IPS-18c (cell line): ENCODE measurements around the gene CDK8.

Experiments
- H3K4me3 ChIP-seq: 2 replicates; pipeline ENCODE4 v1.7.0; 2013; ENCODE audit warnings: low read depth, mild to moderate bottlenecking, low read length, moderate library complexity; ENCODE audit not compliant: insufficient read depth
- H3K9me3 ChIP-seq: one replicate; pipeline ENCODE4 v1.6.1; 2013; ENCODE audit warnings: mild to moderate bottlenecking, low read length, moderate library complexity; ENCODE audit not compliant: control insufficient read depth, insufficient read depth

The CDK8 gene

DNA sequence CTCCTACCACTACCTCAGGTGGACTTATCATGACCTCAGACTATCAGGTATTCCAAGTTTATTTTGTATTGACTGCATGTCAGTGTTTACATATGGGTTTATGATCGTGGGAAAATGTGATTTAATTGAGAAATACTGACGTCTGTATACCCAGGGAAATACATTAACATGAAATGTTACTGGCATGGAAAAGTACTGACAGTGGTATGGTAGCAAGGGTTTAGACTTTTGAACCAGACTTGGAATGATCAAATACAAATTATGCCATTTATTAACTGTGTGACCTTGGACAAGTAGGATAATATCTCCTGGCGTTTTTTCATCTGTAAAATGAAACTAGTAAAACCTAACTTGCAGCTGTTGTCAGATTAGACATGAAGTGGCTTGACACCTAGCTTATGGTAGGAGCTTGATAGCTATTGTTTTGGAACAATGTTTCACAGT, 147.7 kb downstream of the CDK8 start:
- no peak overlapping the region for H3K4me3 ChIP-seq
- no peaks in the 10 kb centered on the region for H3K9me3 ChIP-seq

DNA sequence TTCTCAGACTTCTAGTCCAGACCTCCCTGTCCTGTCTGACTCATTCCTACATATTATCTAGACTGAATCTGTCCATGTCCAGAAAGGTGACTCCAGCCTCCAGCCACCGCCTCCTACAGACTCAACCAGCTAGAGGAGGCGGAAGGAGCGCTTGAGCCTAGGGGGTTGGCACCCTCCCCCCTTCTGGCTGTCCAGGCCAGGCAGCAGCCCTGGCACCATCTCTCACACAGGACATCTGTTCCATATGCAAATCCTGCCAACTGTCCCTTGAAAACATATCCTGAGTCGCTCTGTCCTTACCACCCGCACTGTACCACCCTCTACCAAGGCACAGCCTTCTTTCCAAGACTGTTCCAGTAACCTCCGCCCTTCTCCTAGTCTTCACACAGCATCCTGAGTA, 152.9 kb downstream of the CDK8 start:
- Histone ChIP-seq H3K9me3 (no peaks in the 10 kb centered on the region), H3K4me3 (no peak overlapping the region)

DNA sequence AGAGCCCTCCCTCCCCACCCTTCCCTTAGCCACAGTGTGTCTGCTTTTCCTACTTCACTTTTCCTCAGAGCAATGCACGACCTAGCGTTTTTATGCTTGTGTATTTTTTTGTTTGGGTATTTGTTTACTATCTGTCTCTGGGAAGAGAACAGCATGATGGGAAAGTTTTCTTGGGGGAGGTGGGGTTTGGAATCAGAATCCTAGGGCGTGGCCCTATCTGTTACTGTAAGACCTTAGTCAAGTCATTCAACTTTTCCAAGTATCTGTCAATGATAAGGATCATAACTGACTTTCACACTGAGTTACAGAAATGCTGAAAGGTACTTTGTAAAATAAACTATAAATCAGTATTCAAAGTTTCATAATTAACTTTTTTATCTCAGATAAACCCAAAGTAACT, 157.3 kb downstream of the CDK8 start:
- Histone ChIP-seq H3K4me3 (no peak overlapping the region), H3K9me3 (no peaks in the 10 kb centered on the region)

DNA sequence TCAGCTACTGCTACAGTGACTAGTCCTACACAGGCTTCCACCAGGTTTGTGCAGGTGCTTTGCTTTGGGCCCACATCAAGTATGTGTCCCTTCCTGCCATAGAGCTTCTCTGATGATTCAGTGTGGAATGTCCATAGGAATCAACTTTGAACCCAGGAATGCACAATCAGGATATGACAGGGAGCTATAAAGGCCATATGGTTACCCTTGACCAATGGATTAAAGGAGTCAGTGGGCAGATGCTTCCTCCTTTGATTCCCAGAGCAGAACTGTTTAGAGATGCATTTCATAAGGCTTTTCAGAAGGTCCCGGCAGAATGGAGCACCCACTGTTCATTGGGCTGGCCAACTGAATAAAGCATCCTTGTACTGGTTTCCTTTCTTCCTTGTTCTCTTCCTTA, 158.3 kb downstream of the CDK8 start:
- Histone ChIP-seq H3K9me3 (no peaks in the 10 kb centered on the region), H3K4me3 (no peak overlapping the region)

DNA sequence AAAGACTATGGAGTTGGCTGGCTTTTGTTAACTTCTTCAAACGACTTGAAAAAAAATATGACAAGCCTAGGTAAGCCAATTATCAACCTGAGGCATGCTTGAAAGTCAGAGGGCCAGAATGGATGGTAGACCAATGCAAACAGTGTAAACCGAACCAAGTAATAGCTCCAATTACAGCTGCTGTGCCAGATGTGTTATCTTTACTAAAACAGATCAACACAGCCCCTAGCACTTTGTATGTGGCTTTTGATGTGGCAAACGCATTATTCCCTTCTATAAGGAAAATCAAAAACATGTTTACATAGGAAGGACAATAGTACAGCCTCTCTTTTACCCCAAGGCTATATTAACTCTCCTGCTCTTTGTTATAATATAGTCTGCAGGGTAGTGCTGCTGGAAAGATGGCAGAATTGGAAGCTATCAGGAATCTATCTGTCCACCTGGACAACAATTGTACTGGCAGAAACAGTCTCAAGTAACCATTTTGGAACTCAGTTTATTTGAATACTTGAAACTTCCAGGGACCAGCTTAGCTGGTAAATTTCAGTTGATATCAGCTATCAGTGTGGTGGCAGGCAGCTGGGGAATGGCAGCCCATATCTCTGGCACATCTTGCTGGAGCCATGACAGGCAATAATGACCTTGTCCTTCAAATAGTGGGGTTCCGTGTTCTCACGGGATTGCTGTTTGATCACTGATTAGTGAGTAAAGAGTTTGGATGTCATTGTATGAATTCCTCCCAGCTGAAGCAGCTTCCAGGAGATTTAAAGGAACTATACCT, 159.2 kb downstream of the CDK8 start:
- no peak overlapping the region for H3K4me3 ChIP-seq
- no peaks in the 10 kb centered on the region for H3K9me3 ChIP-seq

DNA sequence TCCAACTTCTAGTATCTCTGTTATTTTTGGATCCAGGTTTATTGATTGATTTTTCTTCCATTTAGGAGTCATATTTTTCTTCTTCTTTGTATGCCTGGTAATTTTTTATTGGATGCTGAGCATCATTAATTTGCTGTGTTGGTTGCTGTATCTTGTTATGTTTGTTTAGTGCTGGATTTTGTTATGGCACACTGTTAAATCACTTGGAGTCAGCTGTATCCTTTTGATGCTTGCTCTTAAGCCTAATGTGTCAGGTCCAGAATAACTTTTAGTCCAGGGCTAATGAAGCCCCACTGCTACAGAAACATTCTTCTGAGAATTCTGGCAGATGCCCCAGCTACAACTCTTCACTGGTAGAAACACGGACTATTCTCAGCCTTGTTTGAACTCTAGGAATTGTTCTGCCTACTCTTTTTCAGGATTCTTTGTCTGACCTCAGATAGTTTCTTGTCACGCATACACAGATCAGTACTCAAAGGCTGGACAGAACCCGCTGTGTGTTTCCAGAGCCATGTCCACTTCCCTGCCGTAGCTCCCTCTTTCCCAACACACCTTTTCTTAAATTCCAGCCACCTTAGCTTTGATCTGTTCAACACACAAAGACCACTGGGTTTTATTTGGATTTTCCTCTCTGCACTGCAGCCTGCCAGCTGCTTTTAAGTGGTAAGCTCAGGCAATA, 166.5 kb downstream of the CDK8 start:
- Histone ChIP-seq H3K4me3 (no peak overlapping the region), H3K9me3 (no peaks in the 10 kb centered on the region)

DNA sequence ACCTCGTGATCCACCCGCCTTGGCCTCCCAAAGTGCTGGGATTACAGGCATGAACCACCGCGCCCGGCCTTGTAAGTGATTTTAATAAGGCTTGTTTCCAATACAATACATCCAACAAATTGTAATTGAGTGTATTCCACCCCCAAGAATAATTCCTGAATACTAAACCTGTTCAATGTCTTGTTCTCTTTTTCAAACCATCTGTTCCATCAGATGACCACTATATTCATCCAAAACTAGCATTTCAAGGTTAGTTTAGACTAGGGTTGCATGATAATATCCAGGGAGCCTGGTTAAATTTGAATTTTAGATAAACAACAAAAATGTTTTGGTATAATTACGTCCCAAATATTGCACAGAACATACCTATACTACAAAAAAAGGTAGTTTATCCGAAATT, 168.1 kb downstream of the CDK8 start:
- H3K9me3 ChIP-seq = no peaks in the 10 kb centered on the region
- H3K4me3 ChIP-seq = no peak overlapping the region

DNA sequence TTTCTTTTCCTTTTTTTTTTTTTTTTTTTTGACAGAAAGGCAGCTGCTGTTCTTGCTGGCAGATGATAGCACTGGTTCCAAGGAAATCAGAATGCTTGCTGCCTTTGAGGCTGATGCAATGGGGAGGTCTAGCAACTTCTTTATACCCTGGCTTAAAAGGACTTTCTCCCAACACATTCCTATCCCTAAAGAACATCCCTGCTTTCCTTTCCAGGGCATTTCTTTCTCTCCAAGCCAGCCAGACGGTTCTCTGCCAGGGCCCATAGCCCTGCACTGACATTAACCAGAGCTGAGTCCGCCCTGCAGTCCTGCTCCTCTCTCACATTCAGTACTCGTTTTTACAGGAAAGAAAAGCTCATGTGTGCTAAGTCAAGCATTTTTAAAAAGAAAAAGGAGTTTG, 169.7 kb downstream of the CDK8 start:
- no peak overlapping the region for H3K4me3 ChIP-seq
- no peaks in the 10 kb centered on the region for H3K9me3 ChIP-seq

DNA sequence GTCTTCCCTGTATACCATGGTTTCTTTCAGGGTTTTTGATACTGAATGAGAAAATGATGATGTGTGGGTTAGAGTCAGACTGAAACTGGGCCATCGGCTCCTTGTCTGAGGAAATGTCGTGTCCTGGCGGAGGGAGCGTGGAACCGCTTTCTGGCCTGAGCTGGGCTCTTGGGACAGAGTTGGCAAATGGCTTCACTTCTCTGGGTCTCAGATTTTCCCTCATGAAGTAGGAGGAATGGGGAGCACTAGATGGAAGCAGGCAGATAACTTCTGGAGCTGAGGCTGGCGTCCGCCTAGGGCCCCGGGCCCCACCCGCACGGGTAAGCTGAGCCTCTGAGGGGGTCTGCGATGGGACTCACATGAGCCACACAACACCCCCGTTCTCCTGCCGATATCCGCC, 170.3 kb downstream of the CDK8 start:
- no peaks in the 10 kb centered on the region for H3K9me3 ChIP-seq

DNA sequence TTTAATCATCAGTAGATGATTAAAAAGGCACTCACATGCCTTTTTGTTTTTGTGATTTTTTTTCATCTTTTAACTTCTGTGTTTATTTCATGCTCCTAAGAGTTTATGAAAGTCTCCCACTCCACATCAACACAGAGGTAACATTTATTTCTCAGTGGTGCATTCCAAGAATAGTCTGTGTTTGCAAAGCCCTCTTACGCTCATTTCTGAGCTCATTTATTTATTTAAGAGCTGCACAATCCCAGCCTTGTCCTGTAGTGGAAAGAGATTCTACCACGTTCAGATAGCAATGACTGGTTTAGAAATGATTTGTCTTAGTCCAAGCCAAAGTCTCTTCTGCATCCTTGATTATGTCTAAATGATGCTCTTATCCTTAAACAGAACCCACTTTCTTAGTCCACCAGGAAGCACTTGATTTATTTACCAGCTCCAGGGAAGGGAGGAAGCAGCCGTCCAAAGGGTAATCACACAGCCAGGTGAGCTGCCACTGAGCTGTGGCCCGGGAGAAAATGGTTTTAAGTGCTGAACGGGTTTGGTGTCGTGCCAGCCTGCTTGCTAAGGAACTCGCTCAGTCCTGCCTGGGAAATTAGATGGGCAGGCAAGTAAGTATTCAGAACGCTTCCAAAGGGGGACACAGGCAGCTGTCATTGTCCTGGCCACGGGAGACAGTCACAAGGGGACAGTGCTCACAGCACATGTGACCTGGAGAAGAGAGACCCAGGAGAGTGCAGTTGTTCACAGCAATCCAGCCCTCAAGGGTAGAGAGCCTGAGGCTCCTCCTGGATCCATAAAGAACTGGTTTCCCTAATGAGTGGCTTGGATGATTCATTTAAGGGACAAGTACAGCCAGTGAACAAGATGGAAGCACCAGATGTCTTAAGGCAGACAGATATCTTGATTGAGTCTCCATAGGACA, 171.8 kb downstream of the CDK8 start:
- Histone ChIP-seq H3K9me3 (no peaks in the 10 kb centered on the region), H3K4me3 (no peak overlapping the region)

More for the DNA sequence above, 170.3 kb downstream of the CDK8 start:
- H3K4me3 ChIP-seq = no peak overlapping the region

DNA sequence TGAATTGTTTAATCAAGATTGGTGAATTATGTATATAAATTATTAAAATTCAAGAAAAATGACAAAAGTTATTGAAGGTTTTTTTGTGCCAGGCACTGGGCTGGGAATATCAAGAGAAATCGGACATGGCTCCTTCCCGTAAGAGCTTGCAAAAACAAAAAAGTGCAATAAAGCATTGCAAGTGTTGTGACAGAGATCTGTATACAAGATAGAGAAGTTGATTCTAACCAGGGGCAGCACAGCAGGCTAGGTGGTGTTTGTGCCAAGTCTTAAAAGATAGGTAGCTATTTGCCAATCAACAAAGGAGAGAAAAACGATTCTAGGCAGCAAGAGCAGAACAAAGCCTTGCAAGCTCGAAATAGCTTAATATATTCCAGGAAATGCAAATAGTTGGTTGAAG, 179.8 kb downstream of the CDK8 start:
- no peak overlapping the region for H3K4me3 ChIP-seq
- H3K9me3 ChIP-seq = peaks cover 3% of the 10 kb centered on the region

DNA sequence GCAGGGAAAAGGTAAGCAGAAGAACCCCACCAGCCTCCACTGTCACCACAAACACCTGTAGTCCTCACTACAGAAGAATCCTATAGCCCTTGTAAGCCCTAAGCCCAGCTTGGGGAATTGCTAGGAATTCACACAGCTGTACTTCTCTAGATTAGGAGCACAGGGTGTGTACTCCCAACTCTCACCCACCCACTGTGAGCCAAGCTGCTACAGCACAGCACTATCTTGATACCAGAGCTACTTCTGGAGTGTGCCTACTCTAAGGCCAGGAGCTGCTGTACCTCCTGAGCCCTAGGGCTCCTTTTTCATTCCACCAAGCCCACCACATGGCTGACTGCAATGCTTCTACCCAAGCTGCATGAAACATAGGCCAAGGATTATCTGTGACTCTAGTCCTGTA, 181.2 kb downstream of the CDK8 start:
- Histone ChIP-seq H3K4me3 (no peak overlapping the region; the same call in 1 of the 2 replicates), H3K9me3 (peaks cover 3% of the 10 kb centered on the region)

DNA sequence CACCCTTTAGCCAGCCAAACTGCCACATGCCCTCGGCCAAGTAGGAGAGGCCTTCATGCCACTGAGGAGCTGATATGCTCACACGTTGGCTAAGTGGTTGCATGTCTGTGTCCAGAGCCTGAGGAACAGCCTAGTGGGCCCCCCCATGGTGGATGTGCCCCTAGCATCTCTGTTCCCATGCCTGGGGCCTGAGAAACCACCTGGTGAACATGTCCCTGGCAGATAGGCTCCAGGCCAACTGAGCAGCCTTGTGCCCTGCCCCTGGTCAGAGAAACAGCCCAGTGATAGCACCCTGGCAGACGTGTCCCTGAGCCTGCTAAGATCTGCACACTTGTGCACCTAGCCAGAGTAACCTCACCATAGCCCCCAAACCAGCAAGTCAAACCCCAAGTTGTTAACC, 181.7 kb downstream of the CDK8 start:
- peaks cover 3% of the 10 kb centered on the region for H3K9me3 ChIP-seq
- H3K4me3 ChIP-seq = no peak overlapping the region; the same call in 1 of the 2 replicates

DNA sequence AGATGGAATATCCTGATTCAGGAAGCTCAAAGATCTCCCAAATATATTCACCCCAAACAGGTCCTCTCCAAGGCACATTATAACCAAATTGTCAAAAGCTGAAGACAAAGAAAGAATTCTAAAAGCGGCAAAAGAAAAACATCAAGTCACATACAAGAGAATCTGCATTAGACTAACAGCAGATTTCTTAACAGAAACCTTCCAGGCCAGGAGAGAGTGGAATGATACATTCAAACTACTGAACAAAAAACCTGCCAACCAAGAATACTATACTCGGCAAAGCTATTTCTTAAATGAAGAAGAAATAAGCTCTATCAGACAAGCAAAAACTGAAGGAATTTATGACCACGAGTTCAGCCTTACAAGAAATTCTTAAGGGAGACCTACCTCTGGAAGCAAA, 183.0 kb downstream of the CDK8 start:
- no peak overlapping the region for H3K4me3 ChIP-seq
- peaks cover 3% of the 10 kb centered on the region for H3K9me3 ChIP-seq

DNA sequence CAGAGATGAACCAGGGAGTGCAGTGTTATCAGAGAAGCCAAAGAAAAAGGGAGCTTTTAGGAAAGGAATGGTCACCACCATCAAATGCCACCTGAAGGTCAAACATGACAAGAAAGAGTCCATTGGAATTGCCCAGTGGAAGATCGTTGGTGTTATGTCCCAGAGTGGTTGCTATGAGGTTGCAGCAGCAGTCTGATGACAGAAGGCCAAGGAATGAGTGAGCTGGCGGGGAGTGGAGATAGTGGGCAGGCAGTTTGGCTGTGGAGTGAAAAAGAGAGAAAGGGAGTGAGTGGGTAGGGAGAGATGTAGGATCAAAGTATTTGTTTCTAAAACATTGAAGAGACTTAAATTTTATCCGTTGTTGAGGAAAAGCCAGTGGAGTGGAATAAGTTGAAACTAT, 186.2 kb downstream of the CDK8 start:
- H3K9me3 ChIP-seq = peaks cover 3% of the 10 kb centered on the region

DNA sequence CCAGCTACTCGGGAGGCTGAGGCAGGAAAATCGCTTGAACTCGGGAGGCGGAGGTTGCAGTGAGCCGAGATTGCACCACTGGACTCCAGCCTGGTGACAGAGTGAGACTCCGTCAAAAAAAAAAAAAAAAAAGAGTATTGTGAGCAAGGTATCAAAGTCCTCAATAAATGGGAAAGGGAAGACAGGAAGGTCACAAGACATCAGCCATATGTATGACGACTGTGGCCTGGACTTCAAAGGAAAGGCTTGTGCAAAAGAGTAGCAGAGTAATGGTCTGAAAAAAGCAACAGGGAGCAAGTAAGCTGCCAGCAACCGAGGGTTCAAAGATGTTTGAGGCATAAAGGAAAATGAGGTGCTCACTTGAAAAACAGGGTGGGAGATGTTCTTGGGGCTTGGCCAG, 187.5 kb downstream of the CDK8 start:
- Histone ChIP-seq H3K9me3 (no peaks in the 10 kb centered on the region), H3K4me3 (no peak overlapping the region)

More for the DNA sequence above, 186.2 kb downstream of the CDK8 start:
- H3K4me3 ChIP-seq = no peak overlapping the region

DNA sequence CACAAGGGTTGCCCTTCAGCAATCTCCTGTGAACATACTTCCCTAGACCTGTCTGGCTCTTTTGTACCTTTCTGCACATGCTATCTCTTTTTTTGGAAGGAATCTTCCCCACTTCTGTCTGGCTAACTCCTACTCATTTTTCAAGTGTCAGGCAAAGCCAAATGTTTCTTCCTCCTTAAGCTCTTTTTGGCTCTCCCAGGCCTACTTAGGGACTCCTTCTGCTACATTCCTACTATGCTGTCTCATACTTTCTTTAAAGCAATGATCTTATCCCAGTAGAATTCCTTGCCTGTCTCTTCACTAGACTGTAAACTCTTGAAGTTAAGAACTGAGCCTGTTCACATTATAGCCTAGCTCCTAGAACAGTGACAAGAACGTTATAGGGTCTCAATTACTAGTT, 188.6 kb downstream of the CDK8 start:
- Histone ChIP-seq H3K4me3 (no peak overlapping the region), H3K9me3 (no peaks in the 10 kb centered on the region)

DNA sequence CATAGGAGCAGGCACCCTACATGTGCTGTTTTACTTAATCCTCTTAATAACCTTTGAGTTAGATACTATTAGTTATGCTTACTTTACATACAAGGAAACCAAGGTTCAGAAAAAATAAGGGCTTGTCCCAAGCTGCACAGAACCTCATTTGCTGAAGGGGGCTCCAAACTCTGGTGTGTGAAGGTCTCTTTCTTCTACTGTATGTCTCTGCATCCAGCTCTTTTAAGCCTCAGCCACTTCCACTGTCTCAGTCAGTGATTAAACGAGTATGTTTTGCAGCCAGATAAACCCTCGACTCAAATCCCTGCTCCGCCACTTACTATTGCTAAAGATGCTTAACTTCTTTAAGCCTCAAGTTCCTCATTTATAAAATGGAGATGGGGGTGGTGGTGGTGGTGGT, 191.2 kb downstream of the CDK8 start:
- Histone ChIP-seq H3K9me3 (no peaks in the 10 kb centered on the region), H3K4me3 (no peak overlapping the region)
